A172 (cell line): ENCODE results near the gene GCNA. TPM values are rescaled to one million over a fixed set of nuclear protein-coding genes. Genes with fewer than 3 reads are reported as not detected.
A peak's percentile ranks its signal among the peaks of the same experiment; 100 is the strongest.

Experiments used
- DNase-seq: peaks from one replicate; pipeline ENCODE4 v3.0.0-alpha.2; 2015; ENCODE audit warnings: low spot score
- total RNA-seq: library from RNA; depleted of rRNA; stranded (reverse); fragments of >200 nt; shearing (Covaris generic); gene quantifications from 2 replicates; pipeline ENCODE4 v1.2.3, GENCODE V29; 2014; rRNA removed

The GCNA gene
- total RNA-seq: 0.07 and 1.2 TPM in 2 replicates

GRCh38 chrX:71578253-71579135 is at the start of gene GCNA:
Gene GCNA, plus strand, starts transcription at chrX:71578437. Its CDS starts 2,385 bp downstream, at chrX:71580822.
- no peak for DNase-seq

- DNase-seq: peak; percentile 33
These were observed 46.0 kb upstream of the GCNA start for GRCh38 chrX:71532078-71532752.

GRCh38 chrX:71532753-71533425 is 45.3 kb upstream of the GCNA start, which contains the start of gene OGT:
Gene OGT, plus strand, starts transcription at chrX:71533104. Its CDS starts 196 bp downstream, at chrX:71533300.
- DNase-seq: peak; percentile 91

- no peak for DNase-seq
These were observed 44.8 kb upstream of the GCNA start for GRCh38 chrX:71533516-71533850.

- DNase-seq: peak; percentile 22
These were observed 44.2 kb upstream of the GCNA start for GRCh38 chrX:71533851-71534561.

GRCh38 chrX:71534773-71535544 is 43.3 kb upstream of the GCNA start:
- no peak for DNase-seq

GRCh38 chrX:71536285-71536684 is 42.0 kb upstream of the GCNA start:
- DNase-seq: no peak

GRCh38 chrX:71537743-71538142 is 40.5 kb upstream of the GCNA start:
- DNase-seq: no peak

GRCh38 chrX:71540801-71541200 is 37.4 kb upstream of the GCNA start:
- DNase-seq: no peak

GRCh38 chrX:71541210-71542022 is 36.8 kb upstream of the GCNA start:
- DNase-seq: peak; percentile 1

GRCh38 chrX:71542411-71542810 is 35.8 kb upstream of the GCNA start:
- DNase-seq: no peak

GRCh38 chrX:71542825-71543224 is 35.4 kb upstream of the GCNA start:
- DNase-seq: no peak

GRCh38 chrX:71543316-71543715 is 34.9 kb upstream of the GCNA start:
- peak; percentile 63 for DNase-seq

- DNase-seq: no peak
These were observed 32.9 kb upstream of the GCNA start for GRCh38 chrX:71545364-71545763.

GRCh38 chrX:71546879-71547278 is 31.4 kb upstream of the GCNA start:
- DNase-seq: no peak

GRCh38 chrX:71547339-71547738 is 30.9 kb upstream of the GCNA start:
- DNase-seq: no peak

GRCh38 chrX:71549986-71550385 is 28.3 kb upstream of the GCNA start:
- DNase-seq: no peak

- DNase-seq: no peak
These were observed 27.7 kb upstream of the GCNA start for GRCh38 chrX:71550578-71550977.

- no peak for DNase-seq
These were observed 22.2 kb upstream of the GCNA start for GRCh38 chrX:71556036-71556435.

- DNase-seq: no peak
These were observed 19.3 kb upstream of the GCNA start for GRCh38 chrX:71558920-71559319.
